ENCODE data around the gene URB2.

DNA sequence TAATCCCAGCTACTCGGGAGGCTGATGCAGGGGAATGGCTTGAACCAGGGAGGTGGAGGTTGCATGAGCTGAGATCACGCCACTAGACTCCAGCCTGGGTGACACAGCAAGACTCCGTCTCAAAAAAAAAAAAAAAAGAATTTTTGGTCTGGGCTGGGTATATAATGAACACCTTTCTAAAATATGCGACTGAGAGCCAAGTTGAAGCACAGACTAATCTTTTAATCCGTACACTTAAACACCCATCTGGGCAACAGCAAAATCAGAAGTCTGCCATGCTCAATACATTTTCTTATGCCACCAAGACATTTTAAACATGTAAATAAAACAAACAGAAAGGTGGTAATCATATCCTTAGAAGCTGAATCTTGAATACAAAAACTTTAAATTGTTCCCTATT, 35.9 kb upstream of the URB2 start:
- TF ChIP-seq, protein P1, sequence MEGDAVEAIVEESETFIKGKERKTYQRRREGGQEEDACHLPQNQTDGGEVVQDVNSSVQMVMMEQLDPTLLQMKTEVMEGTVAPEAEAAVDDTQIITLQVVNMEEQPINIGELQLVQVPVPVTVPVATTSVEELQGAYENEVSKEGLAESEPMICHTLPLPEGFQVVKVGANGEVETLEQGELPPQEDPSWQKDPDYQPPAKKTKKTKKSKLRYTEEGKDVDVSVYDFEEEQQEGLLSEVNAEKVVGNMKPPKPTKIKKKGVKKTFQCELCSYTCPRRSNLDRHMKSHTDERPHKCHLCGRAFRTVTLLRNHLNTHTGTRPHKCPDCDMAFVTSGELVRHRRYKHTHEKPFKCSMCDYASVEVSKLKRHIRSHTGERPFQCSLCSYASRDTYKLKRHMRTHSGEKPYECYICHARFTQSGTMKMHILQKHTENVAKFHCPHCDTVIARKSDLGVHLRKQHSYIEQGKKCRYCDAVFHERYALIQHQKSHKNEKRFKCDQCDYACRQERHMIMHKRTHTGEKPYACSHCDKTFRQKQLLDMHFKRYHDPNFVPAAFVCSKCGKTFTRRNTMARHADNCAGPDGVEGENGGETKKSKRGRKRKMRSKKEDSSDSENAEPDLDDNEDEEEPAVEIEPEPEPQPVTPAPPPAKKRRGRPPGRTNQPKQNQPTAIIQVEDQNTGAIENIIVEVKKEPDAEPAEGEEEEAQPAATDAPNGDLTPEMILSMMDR (IDR thresholded peaks at IDR 0.05 in 2 of 3, conservative IDR thresholded peaks at IDR 0.05 in 1 of 3; ENCODE audit: control insufficient read depth in 2 of 3, extremely low read depth in 1 of 3, insufficient read depth in 1 of 3, low read depth in 3 of 3, low read length in 3 of 3) = no peak
- TF ChIP-seq SP1 (IDR thresholded peaks at IDR 0.05; ENCODE audit: low read depth, low read length) (no peak), YY1 (IDR thresholded peaks at IDR 0.05; ENCODE audit: low read depth, low read length) (no peak), CREB1 (IDR thresholded peaks at IDR 0.05; ENCODE audit: low read depth) (no peak), BRCA1 (IDR thresholded peaks at IDR 0.05; ENCODE audit: low read depth, low read length) (no peak), GABPA (IDR thresholded peaks at IDR 0.05; ENCODE audit: low read depth) (no peak), DPF2 (IDR thresholded peaks at IDR 0.05) (no peak), ZNF24 (IDR thresholded peaks at IDR 0.05) (no peak), CHD2 (IDR thresholded peaks at IDR 0.05; ENCODE audit: borderline replicate concordance, low read depth, low read length) (no peak), RCOR1 (conservative IDR thresholded peaks at IDR 0.05; ENCODE audit: low read depth, low read length) (no peak), POLR2A (IDR thresholded peaks at IDR 0.05; ENCODE audit: low read depth, low read length) (no peak)
- TF ChIP-seq, protein P2, sequence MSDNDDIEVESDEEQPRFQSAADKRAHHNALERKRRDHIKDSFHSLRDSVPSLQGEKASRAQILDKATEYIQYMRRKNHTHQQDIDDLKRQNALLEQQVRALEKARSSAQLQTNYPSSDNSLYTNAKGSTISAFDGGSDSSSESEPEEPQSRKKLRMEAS (IDR thresholded peaks at IDR 0.05; ENCODE audit: low read depth, low read length) = no peak
- TF ChIP-seq, protein P3, sequence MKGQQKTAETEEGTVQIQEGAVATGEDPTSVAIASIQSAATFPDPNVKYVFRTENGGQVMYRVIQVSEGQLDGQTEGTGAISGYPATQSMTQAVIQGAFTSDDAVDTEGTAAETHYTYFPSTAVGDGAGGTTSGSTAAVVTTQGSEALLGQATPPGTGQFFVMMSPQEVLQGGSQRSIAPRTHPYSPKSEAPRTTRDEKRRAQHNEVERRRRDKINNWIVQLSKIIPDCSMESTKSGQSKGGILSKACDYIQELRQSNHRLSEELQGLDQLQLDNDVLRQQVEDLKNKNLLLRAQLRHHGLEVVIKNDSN (IDR thresholded peaks at IDR 0.05; ENCODE audit: borderline replicate concordance, extremely low read length, insufficient read depth, low read depth, low read length) = no peak
- TF ChIP-seq, protein P4, sequence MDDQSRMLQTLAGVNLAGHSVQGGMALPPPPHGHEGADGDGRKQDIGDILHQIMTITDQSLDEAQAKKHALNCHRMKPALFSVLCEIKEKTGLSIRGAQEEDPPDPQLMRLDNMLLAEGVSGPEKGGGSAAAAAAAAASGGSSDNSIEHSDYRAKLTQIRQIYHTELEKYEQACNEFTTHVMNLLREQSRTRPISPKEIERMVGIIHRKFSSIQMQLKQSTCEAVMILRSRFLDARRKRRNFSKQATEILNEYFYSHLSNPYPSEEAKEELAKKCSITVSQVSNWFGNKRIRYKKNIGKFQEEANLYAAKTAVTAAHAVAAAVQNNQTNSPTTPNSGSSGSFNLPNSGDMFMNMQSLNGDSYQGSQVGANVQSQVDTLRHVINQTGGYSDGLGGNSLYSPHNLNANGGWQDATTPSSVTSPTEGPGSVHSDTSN (IDR thresholded peaks at IDR 0.05; ENCODE audit: insufficient replicate concordance, low read depth, low read length) = no peak

Measured in GM12878 (cell line).